Nephron (organoid): ENCODE data around the gene PDLIM4.
A peak's percentile ranks its signal among the peaks of the same experiment; 100 is the strongest.

Experiments used
- H3K27ac Mint-ChIP-seq, 3 experiments: 2 replicates each; pipeline ENCODE4 v1.8.0; 2020; ENCODE audit warnings: mixed read lengths in 3 of 3, mild to moderate bottlenecking in 2 of 3, moderate library complexity in 1 of 3
- H3K27me3 Mint-ChIP-seq: 2 replicates; pipeline ENCODE4 v1.8.0; 2021; ENCODE audit warnings: low read depth, mild to moderate bottlenecking, moderate library complexity, mixed read lengths
- H3K36me3 Mint-ChIP-seq: 2 replicates; pipeline ENCODE4 v1.8.0; 2020; ENCODE audit warnings: low read depth, mixed read lengths
- H3K4me1 Mint-ChIP-seq: 2 replicates; pipeline ENCODE4 v1.8.0; 2020; ENCODE audit warnings: mixed read lengths
- H3K4me3 Mint-ChIP-seq, 3 experiments: 2 replicates each; pipeline ENCODE4 v1.8.0; 2020; ENCODE audit warnings: mild to moderate bottlenecking in 3 of 3, mixed read lengths in 3 of 3, moderate library complexity in 2 of 3
- H3K9me3 Mint-ChIP-seq: 2 replicates; pipeline ENCODE4 v1.8.0; 2020; ENCODE audit warnings: mixed read lengths
- TF ChIP-seq, protein P1 (sequence below), 3 experiments: fragments of 200-600 bp; sonication (generic); IDR thresholded peaks; one replicate each; pipeline ENCODE4 v1.5.0; 2021; ENCODE audit warnings: antibody characterized with exemption in 3 of 3; ENCODE audit not compliant: unreplicated experiment in 3 of 3

Gene PDLIM4

GRCh38 chr5:132254321-132254977, 3.0 kb upstream of the PDLIM4 start:
- H3K9me3 Mint-ChIP-seq: no peaks in the 10 kb centered on the region
- TF ChIP-seq, protein P1, sequence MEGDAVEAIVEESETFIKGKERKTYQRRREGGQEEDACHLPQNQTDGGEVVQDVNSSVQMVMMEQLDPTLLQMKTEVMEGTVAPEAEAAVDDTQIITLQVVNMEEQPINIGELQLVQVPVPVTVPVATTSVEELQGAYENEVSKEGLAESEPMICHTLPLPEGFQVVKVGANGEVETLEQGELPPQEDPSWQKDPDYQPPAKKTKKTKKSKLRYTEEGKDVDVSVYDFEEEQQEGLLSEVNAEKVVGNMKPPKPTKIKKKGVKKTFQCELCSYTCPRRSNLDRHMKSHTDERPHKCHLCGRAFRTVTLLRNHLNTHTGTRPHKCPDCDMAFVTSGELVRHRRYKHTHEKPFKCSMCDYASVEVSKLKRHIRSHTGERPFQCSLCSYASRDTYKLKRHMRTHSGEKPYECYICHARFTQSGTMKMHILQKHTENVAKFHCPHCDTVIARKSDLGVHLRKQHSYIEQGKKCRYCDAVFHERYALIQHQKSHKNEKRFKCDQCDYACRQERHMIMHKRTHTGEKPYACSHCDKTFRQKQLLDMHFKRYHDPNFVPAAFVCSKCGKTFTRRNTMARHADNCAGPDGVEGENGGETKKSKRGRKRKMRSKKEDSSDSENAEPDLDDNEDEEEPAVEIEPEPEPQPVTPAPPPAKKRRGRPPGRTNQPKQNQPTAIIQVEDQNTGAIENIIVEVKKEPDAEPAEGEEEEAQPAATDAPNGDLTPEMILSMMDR (IDR thresholded peaks at IDR 0.05; ENCODE audit: unreplicated experiment in 3 of 3): no peak
- H3K4me3 Mint-ChIP-seq: peak overlapping the region in 2 of 3 experiments; percentile 85 to 86
- no peaks in the 10 kb centered on the region for H3K36me3 Mint-ChIP-seq
- peak overlapping the region in 1 of 3 experiments; percentile 5 for H3K27ac Mint-ChIP-seq
- peaks cover 7% of the 10 kb centered on the region for H3K27me3 Mint-ChIP-seq
- peaks cover 11% of the 10 kb centered on the region for H3K4me1 Mint-ChIP-seq

DNA sequence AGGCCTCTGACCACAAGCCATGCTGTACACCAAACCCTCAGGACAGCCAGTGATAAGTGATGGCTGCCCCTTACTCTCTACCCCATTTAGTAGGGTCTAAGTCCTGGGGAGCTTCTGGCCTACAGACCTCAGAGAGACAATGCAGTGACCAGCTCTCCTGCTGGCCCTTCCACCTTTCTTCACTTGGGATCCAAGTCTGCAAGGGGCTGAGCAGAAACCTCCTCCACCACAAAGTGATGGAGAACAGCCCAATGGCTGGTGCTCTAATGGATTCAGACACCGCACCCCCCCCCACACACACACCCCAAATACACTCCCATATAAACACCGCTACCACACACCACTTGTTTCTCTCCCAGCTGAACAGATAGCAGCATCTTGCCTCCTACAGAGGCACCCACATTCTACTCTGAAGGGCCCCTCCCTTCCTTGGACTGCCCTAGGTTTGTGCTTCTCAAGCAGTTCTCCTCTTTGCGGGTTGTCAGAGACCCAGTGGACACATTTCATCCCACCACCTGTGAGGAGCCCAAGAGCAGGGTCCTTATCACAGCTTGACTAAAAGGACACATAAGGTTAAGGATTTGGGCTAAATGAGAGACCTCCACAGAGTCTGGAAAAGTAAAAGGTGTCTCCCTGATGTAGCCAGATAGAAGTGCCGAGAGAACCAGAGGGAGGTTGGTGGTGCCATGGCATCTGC, 1.3 kb upstream of the PDLIM4 start:
- peaks cover 7% of the 10 kb centered on the region for H3K27me3 Mint-ChIP-seq
- peaks cover 6% of the 10 kb centered on the region for H3K36me3 Mint-ChIP-seq
- no peaks in the 10 kb centered on the region for H3K9me3 Mint-ChIP-seq
- H3K4me1 Mint-ChIP-seq: peaks cover 27% of the 10 kb centered on the region
- TF ChIP-seq, protein P1 (IDR thresholded peaks at IDR 0.05; ENCODE audit: unreplicated experiment in 3 of 3): no peak
- peak overlapping the region; percentile 84 to 86 (median 85) for H3K4me3 Mint-ChIP-seq
- H3K27ac Mint-ChIP-seq: peak overlapping the region; percentile 4 to 80 (median 51)

GRCh38 chr5:132256783-132257130, 739 bp upstream of the PDLIM4 start:
- peaks cover 8% of the 10 kb centered on the region for H3K36me3 Mint-ChIP-seq

DNA sequence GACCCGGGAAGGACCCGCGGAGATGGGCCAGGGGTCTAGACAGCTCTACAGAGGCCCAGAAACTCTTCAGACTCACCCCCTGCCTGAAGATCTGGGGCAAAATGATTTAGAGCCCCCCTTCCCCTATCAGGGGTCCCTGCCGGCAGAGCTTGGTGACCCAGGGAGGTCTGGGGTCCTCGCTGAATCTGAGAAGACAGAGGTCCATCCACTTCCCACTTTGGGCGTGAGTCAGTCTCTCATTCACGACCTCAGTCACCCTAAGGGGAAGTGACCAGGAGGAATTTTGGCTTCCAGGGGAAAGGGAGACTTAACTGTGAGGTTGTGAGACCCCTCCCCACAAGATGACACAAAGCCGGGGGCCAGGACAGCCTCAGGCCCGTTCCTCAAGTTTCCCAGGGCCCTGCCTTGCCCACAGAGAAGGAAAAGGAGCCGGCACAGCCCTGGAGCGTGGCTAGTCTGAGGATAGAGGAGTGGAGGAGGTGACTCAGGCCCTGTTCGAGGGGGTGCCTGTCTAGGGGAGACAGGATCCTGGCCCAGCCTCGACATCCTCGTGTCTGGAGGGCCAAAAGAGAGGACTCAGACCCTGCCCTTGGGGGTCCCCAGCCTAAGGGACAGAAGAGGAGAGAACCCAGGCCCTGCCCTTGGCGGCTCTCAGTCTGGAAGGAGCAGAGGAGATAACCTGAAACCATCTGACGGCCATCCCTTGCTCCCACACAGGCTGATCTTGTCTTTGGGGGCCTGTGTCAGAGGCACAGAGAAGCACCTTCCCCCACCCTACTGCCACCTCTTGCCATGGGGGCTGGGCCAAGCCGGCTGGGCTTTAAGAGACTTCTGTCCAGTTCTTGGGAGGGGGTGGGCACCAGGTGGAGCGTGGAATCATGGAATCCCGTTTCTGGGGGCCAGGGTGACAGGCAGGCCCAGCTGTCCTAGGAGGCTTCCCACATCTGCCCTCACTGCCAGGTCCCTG, 889 bp downstream of the PDLIM4 start:
- peaks cover 10% of the 10 kb centered on the region for H3K27me3 Mint-ChIP-seq
- TF ChIP-seq, protein P1 (IDR thresholded peaks at IDR 0.05; ENCODE audit: unreplicated experiment in 3 of 3): no peak
- no peaks in the 10 kb centered on the region for H3K9me3 Mint-ChIP-seq
- peaks cover 46% of the 10 kb centered on the region for H3K4me1 Mint-ChIP-seq
- H3K36me3 Mint-ChIP-seq: peaks cover 11% of the 10 kb centered on the region
- peak overlapping the region; percentile 92 to 94 (median 92) for H3K27ac Mint-ChIP-seq
- peak overlapping the region; percentile 79 to 92 (median 91) for H3K4me3 Mint-ChIP-seq

More at GRCh38 chr5:132256783-132257130, 739 bp upstream of the PDLIM4 start:
- Mint-ChIP-seq H3K4me3 (peak overlapping the region; percentile 84 to 86 (median 85)), H3K27me3 (peaks cover 7% of the 10 kb centered on the region), H3K4me1 (peaks cover 30% of the 10 kb centered on the region), H3K27ac (peak overlapping the region; percentile 4 to 80 (median 51)), H3K9me3 (no peaks in the 10 kb centered on the region)
- TF ChIP-seq, protein P1 (IDR thresholded peaks at IDR 0.05; ENCODE audit: unreplicated experiment in 3 of 3): no peak

- TF ChIP-seq, protein P1 (IDR thresholded peaks at IDR 0.05; ENCODE audit: unreplicated experiment in 3 of 3): no peak
- Mint-ChIP-seq H3K36me3 (peaks cover 15% of the 10 kb centered on the region), H3K4me3 (peak overlapping the region; percentile 79 to 92 (median 91)), H3K9me3 (no peaks in the 10 kb centered on the region), H3K27ac (peak overlapping the region; percentile 92 to 94 (median 92)), H3K4me1 (peaks cover 51% of the 10 kb centered on the region), H3K27me3 (peaks cover 10% of the 10 kb centered on the region)
These were observed 1.8 kb downstream of the PDLIM4 start for GRCh38 chr5:132259069-132259851.
